Activated T-cell treated with anti-CD3 and anti-CD28 coated beads for 24 hours (primary cell): ENCODE data around the gene LLGL1.

Experiments
- DNase-seq: peaks from one replicate; pipeline ENCODE4 v3.0.0-alpha.2; 2020; ENCODE audit warnings: low read depth

LLGL1 gene

GRCh38 chr17:18270046-18270931 is 44.9 kb downstream of the LLGL1 start:
- no peak for DNase-seq

GRCh38 chr17:18277076-18277475 is 51.6 kb downstream of the LLGL1 start:
- DNase-seq: no peak

- DNase-seq: no peak
Observed at GRCh38 chr17:18278867-18279266, 53.4 kb downstream of the LLGL1 start.

GRCh38 chr17:18280249-18280648 is 54.8 kb downstream of the LLGL1 start:
- no peak for DNase-seq

- no peak for DNase-seq
Observed at GRCh38 chr17:18280766-18281371, 55.4 kb downstream of the LLGL1 start.

GRCh38 chr17:18281788-18282187 is 56.4 kb downstream of the LLGL1 start:
- DNase-seq: no peak

GRCh38 chr17:18285296-18285695 is 59.9 kb downstream of the LLGL1 start:
- no peak for DNase-seq

GRCh38 chr17:18291718-18292540 is 66.5 kb downstream of the LLGL1 start:
- no peak for DNase-seq
